SU-DHL-6 (cell line): ENCODE measurements around the gene VPS37C.

Experiments
- CTCF ChIP-seq: fragments of 200-600 bp; sonication (generic); IDR thresholded peaks from one replicate; pipeline ENCODE4 v1.5.1; 2017; ENCODE audit warnings: antibody characterized with exemption, mild to moderate bottlenecking, low read length, moderate library complexity; ENCODE audit not compliant: insufficient read depth, poor library complexity, severe bottlenecking
- EZH2phosphoT487 ChIP-seq: fragments of 200-600 bp; sonication (generic), shearing (Covaris generic); conservative IDR thresholded peaks from 2 replicates; pipeline ENCODE4 v1.6.1; 2018; ENCODE audit warnings: mild to moderate bottlenecking, antibody characterized with exemption, low read length, moderate library complexity, mixed read lengths

- TF ChIP-seq EZH2phosphoT487 (no peak), CTCF (no peak)
Measured at GRCh38 chr11:61140416-61140815, 20.8 kb downstream of the VPS37C start.
